DND-41 (cell line): Measurements from ENCODE around the gene MICAL3.

Experiments
- CTCF ChIP-seq: IDR thresholded peaks from 2 replicates; pipeline ENCODE4 v1.5.1; 2012; ENCODE audit warnings: borderline replicate concordance, low read length, moderate library complexity, mild to moderate bottlenecking; ENCODE audit not compliant: poor library complexity, severe bottlenecking; ENCODE audit errors: extremely low read depth
- EZH2 ChIP-seq: IDR thresholded peaks from 3 replicates; pipeline ENCODE4 v1.6.1; 2012; ENCODE audit warnings: borderline replicate concordance, low read depth, mild to moderate bottlenecking, moderate library complexity, low read length, inconsistent platforms; ENCODE audit not compliant: severe bottlenecking

DNA sequence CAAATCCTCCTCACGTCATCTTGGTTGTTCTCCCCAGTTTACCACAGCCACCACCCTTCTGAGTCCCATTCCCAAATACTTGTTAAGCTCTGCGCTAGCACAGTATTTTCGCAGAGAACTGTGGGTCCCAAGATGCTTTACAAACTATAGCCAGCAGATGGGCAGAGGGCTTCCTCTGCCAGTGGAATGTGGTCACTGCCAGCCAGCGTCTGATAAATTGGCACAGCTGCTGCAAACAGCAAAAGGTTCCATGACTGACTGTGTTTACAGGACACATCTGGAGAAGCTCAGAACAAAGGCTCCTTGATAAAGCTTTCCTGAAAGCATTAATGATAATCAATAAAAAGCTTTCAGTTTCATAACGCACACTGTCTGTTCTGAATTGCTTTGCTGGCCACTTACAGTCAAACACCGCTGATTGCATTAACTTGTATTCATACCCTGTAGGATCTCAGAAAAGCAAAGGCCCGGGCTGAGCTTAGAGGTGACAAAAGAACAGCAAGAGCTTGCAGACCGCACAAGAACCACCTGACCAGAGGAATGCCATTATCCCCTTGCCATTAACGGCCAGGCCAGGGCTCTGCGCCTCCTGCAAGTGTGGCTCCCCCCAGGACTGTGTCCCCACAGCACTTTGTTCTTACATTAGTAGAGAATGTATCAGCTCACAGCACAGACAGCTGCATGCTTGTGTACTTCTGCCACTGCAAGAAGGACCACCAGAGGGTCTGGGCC is 120.6 kb downstream of the MICAL3 start:
- TF ChIP-seq CTCF (no peak), EZH2 (no peak)
